ENCODE data around the gene MYO15B. TPM values are rescaled to one million over a fixed set of nuclear protein-coding genes. Genes with fewer than 3 reads are reported as not detected.

MYO15B gene
- total RNA-seq, 1 experiment from 2014 or later: 7.1 TPM

GRCh38 chr17:75540923-75541503 is 46.6 kb upstream of the MYO15B start:
- H3K27me3 ChIP-seq (ENCODE audit: low read length): no peaks in the 10 kb centered on the region
- CTCF ChIA-PET: no interaction called here
- DNase-seq (no peak), ATAC-seq (no peak)
- H3K9ac ChIP-seq (ENCODE audit: low read length): no peak overlapping the region
- no peaks in the 10 kb centered on the region for H3K4me1 ChIP-seq (ENCODE audit: insufficient read depth, low read length)
- H3K9me3 ChIP-seq (ENCODE audit: low read length): no peaks in the 10 kb centered on the region
- no peak overlapping the region for H2AFZ ChIP-seq (ENCODE audit: low read length)
- H4K20me1 ChIP-seq (ENCODE audit: low read length): 0 out of 2 replicates have a peak, but pooled peaks cover 4% of the 10 kb centered on the region
- TF ChIP-seq EZH2phosphoT487 (IDR thresholded peaks at IDR 0.05; ENCODE audit: borderline replicate concordance, low read length) (no peak), CTCF (conservative IDR thresholded peaks at IDR 0.05; ENCODE audit: low read depth, low read length) (no peak), EZH2 (IDR thresholded peaks at IDR 0.05; ENCODE audit: low read length, unreplicated experiment) (no peak)
- POLR2A ChIA-PET (ENCODE audit: unreplicated experiment): no interaction called here
- no peaks in the 10 kb centered on the region for H3K9me2 ChIP-seq (replicated peaks; ENCODE audit: low read length)
- H3K27ac ChIP-seq (ENCODE audit: low read length): no peak overlapping the region
- intact Hi-C loops (cut with micrococcal nuclease): no loop called here
- H3F3A ChIP-seq (ENCODE audit: low read length, unreplicated experiment): no peaks in the 10 kb centered on the region
- peaks cover 13% of the 10 kb centered on the region; the same call in 1 of the 2 replicates for H3K79me2 ChIP-seq (ENCODE audit: low read length)
- no peak overlapping the region for H3K4me3 ChIP-seq (ENCODE audit: low read length)
- BruUV-seq (replicated peaks): no TSS peak
- H3K36me3 ChIP-seq (ENCODE audit: low read depth, low read length): 0 out of 2 replicates have a peak, but pooled peaks cover 6% of the 10 kb centered on the region
- H3K4me2 ChIP-seq (ENCODE audit: low read length): no peak overlapping the region

GRCh38 chr17:75542229-75542628 is 45.4 kb upstream of the MYO15B start:
- Histone ChIP-seq H3K36me3 (ENCODE audit: low read depth, low read length) (0 out of 2 replicates have a peak, but pooled peaks cover 6% of the 10 kb centered on the region), H3K27ac (ENCODE audit: low read length) (no peak overlapping the region), H3K4me1 (ENCODE audit: insufficient read depth, low read length) (no peaks in the 10 kb centered on the region), H3K9ac (ENCODE audit: low read length) (no peak overlapping the region), H3K27me3 (ENCODE audit: low read length) (no peaks in the 10 kb centered on the region), H3F3A (ENCODE audit: low read length, unreplicated experiment) (no peaks in the 10 kb centered on the region), H3K4me3 (ENCODE audit: low read length) (no peak overlapping the region), H3K79me2 (ENCODE audit: low read length) (peaks cover 11% of the 10 kb centered on the region; the same call in 1 of the 2 replicates), H3K9me2 (replicated peaks; ENCODE audit: low read length) (no peaks in the 10 kb centered on the region), H2AFZ (ENCODE audit: low read length) (no peak overlapping the region), H3K4me2 (ENCODE audit: low read length) (no peak overlapping the region), H3K9me3 (ENCODE audit: low read length) (no peaks in the 10 kb centered on the region), H4K20me1 (ENCODE audit: low read length) (0 out of 2 replicates have a peak, but pooled peaks cover 4% of the 10 kb centered on the region)
- intact Hi-C loops (cut with micrococcal nuclease): no loop called here
- no peak for ATAC-seq
- ChIA-PET POLR2A (ENCODE audit: unreplicated experiment) (no interaction called here), CTCF (no interaction called here)
- BruUV-seq (replicated peaks): no TSS peak
- TF ChIP-seq EZH2phosphoT487 (IDR thresholded peaks at IDR 0.05; ENCODE audit: borderline replicate concordance, low read length) (no peak), CTCF (conservative IDR thresholded peaks at IDR 0.05; ENCODE audit: low read depth, low read length) (no peak), EZH2 (IDR thresholded peaks at IDR 0.05; ENCODE audit: low read length, unreplicated experiment) (no peak)
- DNase-seq: no peak

- no peaks in the 10 kb centered on the region for H3K4me1 ChIP-seq (ENCODE audit: insufficient read depth, low read length)
- H3K36me3 ChIP-seq (ENCODE audit: low read depth, low read length): 0 out of 2 replicates have a peak, but pooled peaks cover 6% of the 10 kb centered on the region
- CTCF ChIA-PET: no interaction called here
- H4K20me1 ChIP-seq (ENCODE audit: low read length): 0 out of 2 replicates have a peak, but pooled peaks cover 4% of the 10 kb centered on the region
- POLR2A ChIA-PET (ENCODE audit: unreplicated experiment): no interaction called here
- H3K4me2 ChIP-seq (ENCODE audit: low read length): no peak overlapping the region
- intact Hi-C loops (cut with micrococcal nuclease): no loop called here
- H3K9me3 ChIP-seq (ENCODE audit: low read length): no peaks in the 10 kb centered on the region
- no peak overlapping the region for H3K9ac ChIP-seq (ENCODE audit: low read length)
- no peak for ATAC-seq
- BruUV-seq (replicated peaks): no TSS peak
- H3K9me2 ChIP-seq (replicated peaks; ENCODE audit: low read length): no peaks in the 10 kb centered on the region
- peaks cover 11% of the 10 kb centered on the region; the same call in 1 of the 2 replicates for H3K79me2 ChIP-seq (ENCODE audit: low read length)
- no peak overlapping the region for H3K4me3 ChIP-seq (ENCODE audit: low read length)
- TF ChIP-seq EZH2phosphoT487 (IDR thresholded peaks at IDR 0.05; ENCODE audit: borderline replicate concordance, low read length) (no peak), EZH2 (IDR thresholded peaks at IDR 0.05; ENCODE audit: low read length, unreplicated experiment) (no peak), CTCF (conservative IDR thresholded peaks at IDR 0.05; ENCODE audit: low read depth, low read length) (no peak)
- no peaks in the 10 kb centered on the region for H3F3A ChIP-seq (ENCODE audit: low read length, unreplicated experiment)
- H3K27me3 ChIP-seq (ENCODE audit: low read length): no peaks in the 10 kb centered on the region
- no peak overlapping the region for H2AFZ ChIP-seq (ENCODE audit: low read length)
- DNase-seq: no peak
- H3K27ac ChIP-seq (ENCODE audit: low read length): no peak overlapping the region
Measured at GRCh38 chr17:75542728-75543336, 44.8 kb upstream of the MYO15B start.

Data from PC-3 (cell line).